Stimulated activated CD4-positive, alpha-beta T cell treated with anti-CD3 and anti-CD28 coated beads, Interleukin-4, amount 100 ng/mL, for 48 hours (primary cell): ENCODE measurements around the gene TNFRSF4.

Experiments
- DNase-seq, 2 donors: peaks; one replicate each; pipeline ENCODE4 v3.0.0-alpha.2; 2020; ENCODE audit warnings: low read depth in 2 of 2

The TNFRSF4 gene

DNA sequence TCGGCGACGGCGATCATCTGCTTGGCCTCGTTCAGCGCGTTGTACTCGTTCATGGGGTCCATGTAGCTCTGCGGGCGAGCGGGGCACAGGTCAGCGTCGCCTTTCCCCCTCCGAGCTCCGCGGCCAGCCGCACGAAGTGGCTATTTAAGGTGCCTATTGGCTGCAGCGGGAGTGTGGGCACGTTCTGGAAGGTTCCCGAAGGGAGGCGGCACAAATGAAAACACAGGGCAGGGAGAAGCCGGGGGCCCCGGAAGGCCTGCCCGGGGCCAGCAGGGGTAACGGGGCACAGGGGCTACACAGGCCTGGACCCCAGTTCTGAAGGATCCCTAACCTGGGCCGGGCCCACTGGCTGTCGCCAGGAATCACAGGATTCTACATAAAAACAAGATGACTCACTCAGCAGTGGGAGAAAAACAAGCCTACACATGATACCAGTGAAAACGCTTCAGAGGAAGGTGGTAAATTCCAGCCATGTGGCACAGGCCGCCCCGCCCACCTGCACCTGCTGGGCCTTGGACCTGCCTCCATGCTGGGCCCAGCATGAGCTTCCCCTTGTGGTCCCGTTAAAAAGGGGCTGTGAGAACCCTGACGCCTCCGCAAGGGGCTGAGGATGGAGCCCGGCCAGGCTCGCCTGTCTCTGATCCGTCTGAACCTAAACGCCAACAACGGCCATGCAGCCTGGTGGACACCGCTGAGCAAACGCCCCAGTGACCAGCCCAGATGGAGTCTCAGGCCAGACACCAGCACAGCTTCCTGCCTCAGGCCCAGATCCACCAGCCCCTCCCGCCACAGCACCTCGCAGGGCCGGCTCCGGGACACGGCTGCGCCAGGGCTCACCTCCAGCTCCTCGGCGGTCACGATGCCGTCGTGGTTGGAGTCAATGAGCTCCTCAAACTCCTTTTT lies 3.9 kb upstream of the TNFRSF4 start:
- DNase-seq, result peak in 1 of 2 donors; percentile 64

DNA sequence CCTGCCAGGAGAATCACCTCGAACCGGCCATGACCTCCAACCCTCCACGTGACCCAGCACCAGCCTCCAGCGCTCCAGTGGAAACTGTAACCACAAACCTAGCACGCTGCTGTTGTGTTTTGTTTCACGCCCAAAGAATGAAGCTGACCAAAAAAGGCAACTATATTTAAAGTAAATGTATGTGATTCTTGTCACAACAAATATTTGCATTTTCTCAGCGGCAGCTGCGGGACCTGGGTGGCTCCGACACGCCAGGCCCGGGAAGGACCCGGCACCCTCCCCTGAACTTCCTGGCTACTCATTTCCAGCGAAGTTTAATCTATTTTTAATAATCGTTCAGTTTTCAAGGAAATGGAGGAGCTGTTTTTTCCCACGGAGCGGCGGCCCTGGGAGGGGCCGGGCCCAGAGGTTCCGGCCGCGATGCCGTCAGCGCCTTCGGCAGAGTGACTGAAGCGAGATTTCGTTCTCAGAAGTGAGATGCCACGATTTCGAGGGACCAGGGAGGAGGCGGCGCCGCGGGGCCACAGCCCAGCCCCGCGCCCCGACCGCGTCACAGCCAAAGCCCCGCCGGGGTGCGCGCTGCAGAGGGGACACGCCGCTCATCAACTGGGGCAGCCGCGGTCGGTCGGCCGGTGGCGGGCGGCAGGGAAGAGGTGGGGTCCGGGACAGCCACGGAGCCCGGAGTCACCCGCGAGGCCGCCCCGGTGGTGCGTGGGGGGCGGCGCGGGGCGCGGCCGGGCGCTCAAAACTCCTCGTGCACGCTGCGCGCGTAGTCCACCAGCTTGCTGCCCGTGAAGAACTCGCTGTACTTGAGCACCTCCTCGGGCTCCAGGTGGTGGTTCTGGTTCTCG lies 3.0 kb upstream of the TNFRSF4 start:
- peak in 1 of 2 donors; percentile 64 for DNase-seq

DNA sequence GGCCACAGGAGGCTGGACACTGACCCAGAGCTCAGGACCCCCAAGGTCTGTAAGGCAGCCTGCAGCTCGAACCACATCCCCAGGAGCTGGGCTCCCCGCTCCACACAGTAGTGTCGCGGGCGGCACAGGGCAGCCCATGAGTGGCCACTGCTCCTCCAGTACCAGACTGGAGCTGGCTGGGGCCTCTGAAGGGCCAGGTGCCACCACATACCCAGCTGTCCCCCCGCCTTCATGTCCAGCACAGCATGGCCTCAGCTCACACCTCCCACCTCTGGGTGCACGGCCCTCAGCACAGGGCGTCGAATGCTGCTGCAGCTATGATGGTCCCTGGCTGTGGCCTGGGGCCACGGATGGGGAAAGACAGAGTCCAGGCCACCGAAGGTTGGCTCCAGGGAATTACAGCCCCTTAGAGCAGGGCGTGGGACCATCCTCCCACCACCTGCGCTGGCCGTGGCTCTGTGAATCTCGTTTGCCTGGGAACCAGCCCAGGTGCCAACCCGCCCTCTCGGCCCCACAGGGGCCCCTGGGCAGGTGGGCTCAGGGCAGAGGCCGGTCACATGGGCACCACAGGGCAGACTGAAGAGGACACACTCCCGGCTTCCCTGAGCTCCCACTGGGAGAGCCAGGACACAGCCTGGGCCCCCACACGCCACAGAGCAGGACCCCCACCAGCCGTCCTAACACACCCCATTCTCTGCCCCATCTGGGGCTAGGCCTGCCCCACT lies 2.1 kb upstream of the TNFRSF4 start:
- no peak for DNase-seq

DNA sequence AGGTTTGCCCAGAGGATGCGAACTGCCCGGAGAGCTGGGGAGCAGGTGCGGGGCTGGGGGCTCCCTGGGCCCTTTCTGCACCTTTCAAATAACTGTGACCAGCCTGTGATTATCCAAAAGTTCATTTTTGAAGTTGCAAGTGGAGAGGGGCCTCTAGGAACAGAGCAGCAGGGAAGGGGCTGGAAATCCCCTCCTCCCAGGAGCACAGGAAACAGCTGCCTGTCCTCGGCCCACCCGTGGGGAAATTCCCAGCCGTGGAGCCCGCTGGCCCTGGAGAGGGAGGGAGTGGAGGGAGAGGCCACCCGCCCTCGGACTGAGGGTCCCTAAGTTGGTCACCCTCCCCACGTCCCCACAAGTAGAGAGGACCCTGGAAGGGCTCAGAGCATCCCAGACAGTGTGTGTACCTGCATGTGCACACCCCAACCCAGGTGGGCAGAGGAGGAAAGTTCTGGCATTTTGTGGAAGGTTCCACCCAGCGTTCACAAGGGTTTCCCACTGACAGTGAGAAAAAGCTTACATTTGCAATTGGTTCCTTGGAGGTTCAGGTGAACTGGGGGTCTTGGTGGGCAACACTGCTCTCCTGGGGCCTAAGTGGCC lies 1.2 kb upstream of the TNFRSF4 start:
- no peak for DNase-seq

DNA sequence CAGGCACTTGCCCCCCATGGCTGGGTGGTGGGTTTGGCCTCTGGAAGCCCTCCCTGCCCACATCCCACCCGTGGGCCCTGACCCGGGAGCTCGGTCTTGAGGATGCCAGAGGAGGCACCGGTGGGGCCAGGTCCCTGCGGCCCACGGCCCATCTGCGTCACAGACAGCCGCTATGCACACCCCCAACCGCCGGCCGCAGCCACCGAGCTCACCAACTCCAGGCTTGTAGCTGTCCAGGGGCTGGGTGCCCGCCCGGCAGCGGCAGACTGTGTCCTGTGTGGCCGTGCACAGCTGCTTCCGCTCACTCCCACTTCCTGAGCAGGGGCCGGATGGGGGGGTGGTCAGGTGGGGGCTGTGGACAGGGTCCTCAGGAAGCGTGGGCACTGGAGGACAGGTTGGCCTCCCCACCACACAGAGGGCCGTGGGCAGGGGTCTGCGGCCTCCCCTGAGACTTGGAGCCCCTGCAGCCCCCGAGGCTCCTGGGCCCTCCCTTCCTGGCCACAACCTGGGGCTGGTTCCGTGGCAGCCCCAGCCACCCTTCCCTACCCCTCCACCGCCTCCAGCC lies 1.1 kb downstream of the TNFRSF4 start:
- DNase-seq, result no peak

DNA sequence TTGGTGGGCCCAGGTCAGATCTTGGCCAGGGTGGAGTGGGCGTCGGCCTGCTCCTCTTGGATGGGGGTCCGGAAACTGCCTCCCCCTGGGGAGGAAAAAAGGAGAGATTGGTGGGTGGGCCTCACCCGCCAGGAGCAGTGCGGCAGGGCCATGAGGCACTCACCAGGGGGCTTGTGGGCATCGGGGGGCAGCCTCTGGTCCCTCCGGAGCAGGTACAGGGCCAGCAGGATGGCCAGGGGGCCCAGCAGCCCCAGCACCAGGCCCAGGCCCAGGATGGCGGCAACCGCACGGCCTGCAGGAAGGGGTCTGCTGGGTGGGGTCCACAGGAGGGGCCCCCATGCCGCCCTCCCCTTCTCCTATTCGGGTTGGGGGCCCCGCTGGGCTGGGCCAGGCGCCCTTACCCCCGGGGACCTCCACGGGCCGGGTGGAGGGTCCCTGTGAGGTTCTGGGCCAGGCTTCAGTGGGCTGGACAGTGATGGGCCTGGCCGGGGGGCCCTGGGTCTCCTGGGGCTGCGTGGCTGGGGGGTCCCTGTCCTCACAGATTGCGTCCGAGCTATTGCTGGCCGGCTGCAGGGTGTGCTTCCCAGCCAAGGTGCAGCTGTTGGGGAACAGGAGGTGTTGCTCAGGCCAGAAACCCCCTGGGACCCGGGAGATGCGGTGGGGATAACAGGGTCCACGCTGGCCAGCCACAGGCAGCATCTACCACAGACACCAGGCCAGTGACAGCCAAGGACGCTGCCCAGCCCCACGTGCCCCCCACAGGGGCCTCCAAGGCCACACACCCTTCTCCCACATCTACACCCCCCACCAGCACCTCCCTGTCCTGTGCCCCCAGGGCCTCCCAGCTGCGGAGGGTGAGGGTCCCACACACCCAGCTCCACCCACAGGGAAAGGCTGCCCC lies 2.2 kb downstream of the TNFRSF4 start:
- no peak for DNase-seq

DNA sequence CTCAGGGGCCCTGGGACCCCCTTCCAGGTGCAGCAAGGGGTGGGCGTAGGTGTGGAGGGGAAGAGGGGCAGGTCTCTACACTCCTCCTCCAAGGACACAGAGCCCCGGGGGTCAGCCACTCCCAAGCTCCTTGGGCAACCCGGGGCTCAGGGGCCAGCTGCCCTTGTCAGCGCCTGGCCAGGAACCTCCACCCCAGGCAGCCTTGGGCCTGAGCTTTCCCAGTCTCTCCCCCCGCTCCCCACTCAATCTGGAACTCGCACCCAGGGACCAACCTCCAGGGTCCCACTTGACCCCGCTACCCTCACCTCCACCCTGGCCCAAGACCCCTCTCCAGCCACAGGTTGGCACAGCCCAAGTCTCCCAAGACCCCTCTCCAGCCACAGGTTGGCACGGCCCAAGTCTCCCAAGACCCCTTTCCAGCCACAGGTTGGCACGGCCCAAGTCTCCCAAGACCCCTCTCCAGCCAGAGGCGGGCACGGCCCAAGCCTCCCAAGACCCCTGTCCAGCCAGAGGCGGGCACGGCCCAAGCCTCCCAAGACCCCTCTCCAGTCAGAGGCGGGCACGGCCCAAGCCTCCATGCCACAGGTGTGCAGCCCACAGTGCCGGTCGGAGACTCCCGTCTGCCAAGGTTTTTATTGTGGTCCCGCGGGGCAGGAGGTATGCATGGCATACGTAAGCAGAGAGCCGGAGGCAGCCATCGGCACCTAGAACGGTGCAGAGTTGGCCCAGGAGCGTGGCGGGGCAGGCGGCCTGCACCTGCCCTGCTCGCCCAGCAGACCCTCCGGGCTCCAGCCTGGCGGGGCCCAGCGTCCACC lies 3.0 kb downstream of the TNFRSF4 start:
- no peak for DNase-seq

DNA sequence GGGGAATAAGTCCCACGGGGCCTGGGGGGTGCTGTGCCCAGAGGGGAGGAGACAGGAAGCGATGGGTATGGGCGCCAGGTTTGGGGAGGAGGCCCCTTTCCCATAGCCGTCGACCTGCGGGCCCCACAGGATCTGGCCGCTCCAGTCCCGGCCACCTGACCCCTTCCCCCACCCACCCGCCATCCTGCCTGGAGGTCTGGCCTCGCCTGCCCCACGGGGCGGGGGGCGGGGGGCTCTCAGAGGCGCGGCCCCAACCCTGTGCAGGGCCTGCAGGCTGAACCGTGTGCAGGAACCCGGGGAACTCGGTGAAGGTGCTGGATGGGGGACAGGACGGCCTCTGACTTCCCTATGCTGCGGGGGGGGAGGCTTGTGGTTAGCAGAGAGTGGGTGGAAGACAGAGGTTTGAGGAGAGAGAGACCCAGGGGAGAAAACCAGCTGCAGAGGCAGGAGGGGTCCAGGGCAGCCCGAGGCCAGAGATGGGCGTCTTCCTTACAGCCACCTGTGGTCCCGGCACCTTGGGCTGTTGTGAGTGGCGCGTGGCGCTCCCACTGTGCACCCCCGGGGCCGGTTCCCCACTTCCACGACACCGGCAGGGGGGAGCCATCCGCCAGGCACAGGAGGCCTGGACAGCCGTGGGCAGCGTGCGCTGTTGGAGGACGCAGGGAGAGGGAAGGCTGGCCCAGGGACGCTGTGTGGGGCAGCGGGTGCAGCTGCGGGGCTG lies 5.1 kb downstream of the TNFRSF4 start:
- DNase-seq, result no peak

DNA sequence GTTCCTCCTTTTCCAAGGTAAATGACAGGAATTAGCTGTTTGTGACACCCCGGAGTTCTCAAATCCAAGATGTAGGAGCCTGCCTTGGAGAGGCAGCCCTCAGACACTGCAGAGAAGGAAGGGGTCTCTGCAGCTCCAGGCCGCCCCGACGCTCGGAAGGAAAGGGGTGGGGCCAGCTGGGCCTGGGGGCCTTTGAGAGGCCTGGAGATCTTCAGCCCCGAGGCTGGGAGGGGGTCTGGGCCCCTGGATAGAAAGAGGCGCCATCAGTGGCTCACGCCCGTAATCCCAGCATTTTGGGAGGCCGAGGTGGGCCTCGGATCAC lies 6.4 kb downstream of the TNFRSF4 start:
- no peak for DNase-seq

DNA sequence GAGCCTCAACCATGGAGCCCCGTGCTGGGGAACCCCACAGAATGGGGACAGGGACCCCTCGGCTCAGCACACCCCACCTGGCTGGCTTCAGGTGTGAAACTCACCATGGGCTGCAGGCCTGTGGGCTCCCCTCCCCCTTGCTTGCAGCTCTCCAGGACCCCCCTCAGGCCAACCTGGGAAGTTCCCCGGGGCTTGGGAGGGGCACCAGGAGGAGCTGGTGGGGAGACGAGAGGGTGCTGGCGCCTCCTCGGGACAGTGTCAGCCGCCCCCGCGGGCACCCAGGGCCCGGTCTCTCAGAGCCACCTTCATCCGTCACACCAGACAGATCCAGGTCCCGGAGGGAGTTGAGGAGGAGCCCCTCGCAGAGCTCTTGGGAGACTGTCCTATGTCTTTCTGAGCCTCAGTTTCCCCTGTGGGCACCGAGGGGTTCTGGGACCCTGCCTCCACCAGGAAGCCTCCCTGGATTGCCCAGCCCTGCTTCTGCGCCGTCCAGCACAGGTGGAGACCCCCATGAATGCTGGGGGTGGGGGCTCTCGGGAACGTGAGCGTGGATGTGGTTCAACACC lies 6.9 kb downstream of the TNFRSF4 start:
- DNase-seq, result no peak

DNA sequence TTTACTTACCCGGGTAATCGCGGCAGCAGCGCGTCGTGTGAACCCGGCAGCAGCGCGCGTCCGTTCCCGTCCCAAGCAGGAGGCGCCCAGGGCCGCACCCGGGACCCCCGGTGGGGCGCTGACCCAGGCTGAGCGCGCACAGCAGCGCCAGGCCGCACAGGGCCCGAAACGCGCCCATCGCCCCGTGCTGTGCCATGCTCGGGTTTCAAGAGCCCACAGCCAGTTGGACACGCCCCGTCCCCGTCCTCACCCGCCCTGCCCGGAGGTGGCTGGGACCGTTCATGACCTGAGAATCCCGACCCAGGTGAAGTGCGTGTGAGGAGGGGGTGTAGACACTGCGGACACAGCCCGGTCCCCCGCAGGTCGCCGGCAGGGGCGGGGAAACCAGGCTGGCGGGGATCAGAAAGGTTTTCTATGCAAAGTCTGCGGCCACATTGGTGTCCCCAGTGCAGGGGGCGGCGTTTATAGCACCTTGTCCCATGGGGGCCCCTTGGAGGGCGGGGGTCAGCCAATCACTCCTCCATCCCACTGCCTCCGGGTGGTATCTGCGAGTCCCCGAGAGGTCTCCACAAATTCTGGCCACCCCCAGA lies 7.5 kb downstream of the TNFRSF4 start, which contains the start of gene TNFRSF18:
Gene TNFRSF18, minus strand, starts transcription at position 217 of the 590 bp plus-strand sequence. Its CDS starts 21 bp downstream, at position 196.
- DNase-seq, result peak in 1 of 2 donors; percentile 42

DNA sequence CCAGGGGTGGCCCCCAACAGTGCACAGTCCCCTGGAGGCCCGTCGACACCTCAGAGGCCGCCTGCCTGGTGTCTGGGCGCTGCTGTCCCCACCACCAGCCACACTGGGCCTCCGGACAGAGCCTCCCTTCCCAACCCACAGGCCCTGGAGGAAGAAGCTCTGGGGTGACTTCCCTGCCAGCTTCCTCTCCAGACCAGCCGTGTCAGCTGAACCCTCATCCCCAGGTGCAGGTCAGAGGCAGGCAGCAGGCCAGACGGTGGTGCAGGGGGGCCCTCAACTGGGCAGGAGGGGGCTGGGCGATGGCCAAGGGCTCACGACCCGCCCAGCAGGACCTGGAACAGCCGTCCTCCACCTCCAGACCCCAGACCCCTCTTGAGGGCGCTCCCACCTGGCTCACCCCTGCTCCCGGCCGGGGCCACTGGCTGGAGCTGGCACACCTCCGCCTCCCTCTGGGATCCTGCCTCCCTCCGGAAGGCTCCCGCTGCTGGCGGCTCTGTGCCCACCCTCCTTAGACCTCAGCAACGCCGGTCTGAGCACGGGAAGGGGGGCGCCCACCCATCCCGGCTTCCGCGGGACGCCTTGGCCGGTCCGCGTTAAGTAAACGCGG lies 8.1 kb downstream of the TNFRSF4 start:
- no peak for DNase-seq

DNA sequence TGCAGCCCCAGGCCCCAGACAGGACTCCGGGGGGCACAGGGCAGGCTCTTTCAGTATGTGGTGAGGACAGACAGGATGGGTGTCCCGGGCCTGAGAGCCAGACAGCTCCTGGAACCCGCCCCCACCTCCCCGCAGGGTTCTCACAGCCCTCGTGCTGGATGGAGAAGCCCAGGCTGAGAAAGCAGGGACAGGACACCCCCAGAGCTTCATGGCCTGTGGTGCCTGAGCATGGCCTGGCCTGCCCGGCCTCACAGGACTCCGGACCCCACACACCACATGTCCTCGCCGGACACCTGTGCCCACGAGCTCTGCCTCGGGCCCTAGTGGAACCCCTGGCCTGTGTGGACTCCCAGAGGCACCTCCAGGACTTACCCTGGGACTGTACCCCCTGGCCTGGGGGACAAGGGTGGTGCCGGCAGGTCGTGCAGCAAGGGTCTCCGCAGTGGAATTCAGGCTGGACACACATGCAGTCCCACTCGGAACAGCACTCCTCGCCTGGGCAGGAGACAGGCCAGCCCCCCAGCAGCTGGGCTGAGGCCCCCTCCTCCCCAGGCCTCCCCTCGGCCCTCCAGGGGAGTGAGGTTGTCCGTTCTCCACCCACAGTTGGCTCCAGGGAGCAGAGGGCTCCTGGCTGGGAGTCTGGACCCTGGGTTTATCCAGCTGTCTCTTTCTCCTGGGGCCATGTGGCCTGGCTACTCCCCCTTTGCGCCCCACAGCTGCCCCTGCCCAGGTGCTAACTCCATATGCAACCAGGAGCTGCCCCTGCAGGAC lies 8.8 kb downstream of the TNFRSF4 start:
- no peak for DNase-seq

DNA sequence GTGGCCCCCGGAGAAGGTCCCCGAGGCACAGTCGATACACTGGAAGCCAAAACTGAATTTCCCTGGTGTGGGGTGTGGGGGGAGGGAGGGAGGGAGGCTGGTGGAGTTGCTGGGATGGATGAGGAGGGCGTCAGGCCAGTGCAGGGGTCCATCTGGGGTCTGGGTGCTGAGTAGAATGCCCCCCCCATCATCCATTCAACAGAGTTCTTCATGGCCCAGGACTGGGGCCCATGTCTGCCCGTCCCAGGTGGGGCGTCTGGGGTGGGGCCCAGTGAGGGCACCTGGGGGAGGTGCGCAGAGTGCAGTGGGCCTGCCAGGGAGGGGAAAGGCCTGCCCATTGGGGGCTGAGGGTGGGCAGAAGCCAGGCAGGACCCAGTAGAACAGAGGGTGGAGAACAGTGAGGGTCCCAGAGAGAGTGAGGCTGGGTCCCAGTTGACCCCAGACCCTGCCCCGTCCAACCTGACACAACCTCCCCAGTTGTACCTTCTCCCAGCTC lies 9.5 kb downstream of the TNFRSF4 start:
- DNase-seq, result no peak

DNA sequence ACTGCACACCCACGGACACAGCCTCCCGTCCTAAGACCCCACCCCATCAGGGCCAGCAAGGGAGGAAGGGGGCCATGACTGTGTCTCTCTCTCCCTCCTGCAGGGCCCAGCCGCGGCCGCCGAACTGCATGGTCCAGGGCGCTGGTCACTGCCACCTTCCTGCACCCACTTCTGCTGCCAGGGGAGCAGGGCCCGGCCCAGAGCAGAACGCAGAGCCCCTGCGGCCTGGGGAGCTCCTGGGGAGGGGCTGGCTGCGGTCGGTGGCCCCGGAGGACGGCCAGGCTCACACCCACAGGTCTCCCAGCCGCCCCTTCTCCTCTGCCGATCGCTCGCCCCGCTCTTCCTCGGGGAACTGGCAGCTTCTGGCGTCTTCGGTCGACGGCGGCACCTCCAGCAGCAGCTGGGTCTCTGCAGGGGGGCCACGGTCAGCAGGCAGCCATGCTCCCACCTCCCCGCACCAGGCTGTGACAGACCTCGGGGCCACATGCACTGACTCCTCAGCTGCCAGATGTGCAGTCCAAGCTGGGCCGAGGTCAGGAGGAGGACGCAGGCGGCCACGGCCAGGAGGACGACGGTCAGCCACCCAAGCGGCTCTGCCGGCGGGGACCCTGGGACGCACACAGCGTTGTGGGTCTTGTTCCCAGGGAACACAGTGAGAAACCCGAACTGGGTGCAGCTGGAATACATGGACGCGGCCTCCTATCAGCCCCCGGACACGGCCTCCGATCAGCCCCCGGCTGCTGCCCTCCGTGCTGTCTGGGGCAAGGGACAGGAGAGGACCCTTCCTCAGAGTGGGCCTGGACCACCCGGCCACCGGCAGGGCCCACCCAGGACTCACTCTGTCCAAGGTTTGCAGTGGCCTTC lies 10.2 kb downstream of the TNFRSF4 start:
- DNase-seq, result no peak
